DND-41 (cell line): ENCODE data around the gene RALA.

Experiments used
- CTCF ChIP-seq: IDR thresholded peaks from 2 replicates; pipeline ENCODE4 v1.5.1; 2012; ENCODE audit warnings: borderline replicate concordance, low read length, moderate library complexity, mild to moderate bottlenecking; ENCODE audit not compliant: poor library complexity, severe bottlenecking; ENCODE audit errors: extremely low read depth
- EZH2 ChIP-seq: IDR thresholded peaks from 3 replicates; pipeline ENCODE4 v1.6.1; 2012; ENCODE audit warnings: borderline replicate concordance, low read depth, mild to moderate bottlenecking, moderate library complexity, low read length, inconsistent platforms; ENCODE audit not compliant: severe bottlenecking

GRCh38 chr7:39659356-39660013, 36.1 kb downstream of the RALA start:
- TF ChIP-seq CTCF (no peak), EZH2 (no peak)
